Frontal cortex (tissue), 4 donors: ENCODE data around the gene HNRNPDL. TPM values are rescaled to one million over a fixed set of nuclear protein-coding genes. Genes with fewer than 3 reads are reported as not detected.
"Not testable (repeated sequence)": the region's sequence is repeated elsewhere in the genome, so short reads cannot be mapped to it uniquely, and the experiment has no call there.

ENCODE experiments used
- DNase-seq, 2 donors: peaks; one replicate each; pipeline ENCODE4 v3.0.0; 2012; ENCODE audit warnings: low spot score in 2 of 2
- FAIRE-seq: peaks from 2 replicates; lab custom pipeline; 2012; peaks lifted over from hg19 to GRCh38; lab: Jason Lieb, UNC
- small RNA-seq: library from RNA; depleted of rRNA; stranded (forward); fragments of <200 nt; gene quantifications from one replicate; pipeline ENCODE3, GENCODE V24; 2014
- total RNA-seq: library from RNA; depleted of rRNA; stranded (reverse); fragments of >200 nt; gene quantifications from one replicate; pipeline ENCODE4 v1.2.3, GENCODE V29; 2014
- donor health status: control.
- donor health status: control.
- donor health status: control.

HNRNPDL gene
- total RNA-seq, 1 donor from 2014 or later = 314 TPM

DNA sequence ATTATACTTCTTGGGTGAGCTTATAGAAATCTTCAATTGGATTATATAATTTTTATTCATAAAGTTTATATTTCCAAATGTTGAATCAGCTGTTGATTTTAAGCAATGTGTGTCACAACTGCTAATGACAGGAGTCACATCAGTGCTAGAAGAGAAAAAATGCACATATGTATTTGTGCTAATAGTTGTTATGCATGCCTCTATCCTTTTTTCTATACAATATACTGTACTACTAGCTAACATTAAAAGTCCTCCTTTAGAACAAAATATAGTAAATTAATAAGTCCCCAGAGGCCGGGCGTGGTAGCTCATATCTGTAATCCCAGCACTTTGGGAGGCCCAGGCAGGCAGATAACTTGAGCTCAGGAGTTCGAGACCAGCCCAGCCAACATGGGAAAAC, 32.7 kb downstream of the HNRNPDL start:
- no peak for FAIRE-seq
- no peak for DNase-seq

DNA sequence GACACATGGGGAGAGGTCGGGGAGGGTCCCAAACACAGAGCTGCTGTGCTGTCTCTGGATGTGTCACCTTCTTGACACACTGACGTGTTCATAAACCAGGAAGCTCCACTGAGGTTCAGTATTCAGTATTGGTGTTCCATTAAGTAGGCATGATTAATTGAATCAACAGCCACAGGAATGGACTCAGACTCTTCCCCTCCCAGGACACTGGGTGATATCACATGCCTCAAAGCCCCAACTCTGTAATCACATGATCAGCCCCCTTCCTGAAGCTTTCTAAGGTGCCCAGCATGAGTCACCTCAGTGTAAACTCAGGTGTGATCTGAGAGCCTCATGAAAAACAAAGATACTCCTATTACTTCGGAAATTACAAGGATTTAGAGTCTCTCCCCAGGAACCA, 35.4 kb downstream of the HNRNPDL start:
- no peak for DNase-seq
- no peak for FAIRE-seq

DNA sequence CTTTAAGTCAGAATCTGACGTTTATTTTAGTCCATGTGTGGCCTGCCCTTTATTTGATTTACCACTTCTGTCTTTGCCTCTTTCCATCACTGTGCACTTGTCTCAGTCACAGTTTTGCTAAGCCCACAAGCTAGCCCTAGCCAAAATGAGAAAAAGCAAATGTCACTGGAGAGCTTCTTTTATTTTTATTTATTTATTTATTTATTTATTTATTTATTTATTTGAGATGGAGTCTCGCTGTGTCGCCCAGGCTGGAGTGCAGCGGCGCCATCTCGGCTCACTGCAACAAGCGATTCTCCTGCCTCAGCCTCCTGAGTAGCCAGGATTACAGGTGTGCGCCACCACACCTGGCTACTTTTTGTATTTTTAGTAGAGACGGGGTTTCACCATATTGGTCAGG, 40.2 kb downstream of the HNRNPDL start:
- not testable (repeated sequence) for FAIRE-seq, DNase-seq

DNA sequence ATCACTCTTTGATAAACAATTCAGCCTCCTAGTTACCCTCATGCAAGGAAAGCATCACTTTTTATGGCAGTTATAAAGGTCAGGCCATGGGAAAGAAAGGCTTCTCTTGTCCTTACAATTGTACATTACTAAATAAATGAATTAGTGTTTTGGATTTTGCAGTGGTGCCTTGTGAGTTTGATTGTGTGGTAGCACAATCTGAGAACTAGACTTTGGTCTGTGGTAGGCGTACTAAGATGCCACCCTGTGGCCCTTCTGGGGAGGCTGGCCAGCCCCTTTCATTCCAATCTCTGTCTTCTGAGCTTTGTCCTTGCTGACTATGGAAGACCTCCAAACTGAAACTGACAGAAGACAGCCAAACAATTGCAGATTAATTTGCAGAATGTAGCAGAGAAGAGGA, 41.9 kb downstream of the HNRNPDL start:
- DNase-seq (no peak), FAIRE-seq (no peak)

DNA sequence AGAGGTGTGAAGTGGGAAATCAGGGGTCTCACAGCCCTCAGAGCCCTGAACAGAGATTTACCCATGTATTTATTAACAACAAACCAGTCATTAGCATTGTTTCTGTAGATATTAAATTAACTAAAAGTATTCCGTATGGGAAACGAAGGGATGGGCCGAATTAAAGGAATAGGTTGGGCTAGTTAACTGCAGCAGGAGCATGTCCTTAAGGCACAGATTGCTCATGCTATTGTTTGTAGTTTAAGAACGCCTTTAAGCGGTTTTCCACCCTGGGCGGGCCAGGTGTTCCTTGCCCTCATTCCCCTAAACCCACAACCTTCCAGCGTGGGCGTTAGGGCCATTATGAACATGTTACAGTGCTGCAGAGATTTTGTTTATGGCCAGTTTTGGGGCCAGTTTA, 44.0 kb downstream of the HNRNPDL start:
- DNase-seq, FAIRE-seq: not testable (repeated sequence)

DNA sequence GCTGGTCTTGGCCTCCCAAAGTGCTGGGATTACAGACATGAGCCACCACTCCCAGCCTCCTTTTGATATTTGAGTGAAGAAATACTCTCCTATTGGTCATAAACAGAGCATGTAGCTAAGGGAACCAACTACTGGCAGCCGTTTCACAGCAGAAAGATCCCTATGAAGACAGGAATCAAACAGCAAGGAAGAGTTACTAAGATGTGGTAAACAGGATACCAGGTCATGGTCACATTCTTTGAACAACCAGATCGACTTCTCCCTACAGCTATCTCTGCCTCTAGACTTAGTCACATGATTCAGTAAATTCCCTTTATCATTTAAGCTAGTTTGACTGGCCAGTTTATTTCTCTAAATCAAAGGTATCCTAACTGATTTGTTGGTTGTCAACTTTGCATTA, 47.5 kb downstream of the HNRNPDL start:
- no peak for DNase-seq
- FAIRE-seq = no peak

DNA sequence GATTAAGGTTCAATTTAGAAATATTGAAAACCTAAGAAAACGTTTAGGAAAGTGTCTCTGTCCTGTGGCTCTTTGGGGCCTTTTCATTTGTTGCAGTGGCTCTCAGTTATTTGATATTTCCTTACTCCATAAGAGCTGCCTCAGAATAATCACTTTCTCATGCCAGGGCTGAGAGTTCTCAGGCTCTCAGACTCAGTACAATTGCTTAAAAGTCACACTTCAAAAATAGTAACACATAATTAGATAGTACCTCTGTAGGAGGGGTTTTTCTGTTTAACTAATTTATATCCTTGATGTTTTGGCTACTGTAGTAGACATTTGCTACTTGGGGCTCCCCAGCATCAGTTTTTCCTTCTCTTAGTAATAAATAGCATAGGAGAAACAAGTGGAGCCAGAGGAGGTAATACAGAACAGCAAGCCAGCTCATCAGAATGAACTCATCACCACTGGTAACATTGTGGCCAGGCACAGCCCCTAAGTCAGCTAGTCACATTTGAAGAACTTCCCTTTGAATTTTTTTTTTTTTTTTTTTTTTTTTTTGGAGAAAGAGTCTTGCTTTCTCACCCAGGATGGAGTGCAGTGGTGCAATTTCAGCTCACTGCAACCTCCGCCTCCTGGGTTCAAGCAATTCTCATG, 48.5 kb downstream of the HNRNPDL start:
- DNase-seq = no peak
- no peak for FAIRE-seq

DNA sequence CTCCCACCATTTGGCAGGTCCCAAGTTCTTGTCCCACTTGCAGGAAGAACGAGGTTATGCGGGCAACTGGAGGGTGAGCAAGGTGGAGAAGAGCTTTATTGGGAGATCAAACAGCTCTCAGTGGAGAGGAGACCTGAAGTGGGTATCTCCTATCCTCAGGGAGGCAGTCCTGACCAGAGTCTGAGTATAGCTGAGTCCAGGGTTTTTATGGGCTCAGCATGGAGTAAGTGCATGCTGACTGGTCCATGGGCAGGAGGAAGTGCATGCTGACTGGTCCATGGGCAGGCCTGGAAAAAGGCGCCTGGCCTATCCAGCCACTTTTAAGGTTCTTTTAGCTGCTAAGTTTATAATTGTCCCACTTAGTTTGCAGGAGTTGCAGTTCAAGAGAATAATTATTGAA, 49.0 kb downstream of the HNRNPDL start:
- no peak for FAIRE-seq

DNA sequence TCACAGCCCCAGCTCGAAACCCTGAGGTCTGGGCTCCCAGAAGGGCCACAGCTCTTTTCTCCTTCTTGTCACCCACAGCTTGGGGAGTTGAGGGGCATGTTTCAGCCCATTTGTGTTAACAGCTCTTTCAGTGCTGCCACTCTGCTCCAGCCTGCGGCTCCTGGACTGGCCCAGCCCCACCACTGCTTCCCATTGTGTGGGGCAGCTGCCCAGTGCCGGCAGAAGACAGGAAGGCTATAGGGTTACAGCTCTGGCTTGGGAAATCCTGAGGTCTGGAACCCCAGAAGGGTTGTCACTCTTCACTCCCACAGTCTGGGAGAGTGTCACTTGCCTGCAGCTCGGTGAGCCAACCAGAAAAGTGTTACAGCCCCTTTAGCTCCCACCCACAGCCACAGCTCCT, 49.4 kb downstream of the HNRNPDL start:
- no peak for FAIRE-seq

More for the DNA sequence above, 49.0 kb downstream of the HNRNPDL start:
- DNase-seq = no peak

DNA sequence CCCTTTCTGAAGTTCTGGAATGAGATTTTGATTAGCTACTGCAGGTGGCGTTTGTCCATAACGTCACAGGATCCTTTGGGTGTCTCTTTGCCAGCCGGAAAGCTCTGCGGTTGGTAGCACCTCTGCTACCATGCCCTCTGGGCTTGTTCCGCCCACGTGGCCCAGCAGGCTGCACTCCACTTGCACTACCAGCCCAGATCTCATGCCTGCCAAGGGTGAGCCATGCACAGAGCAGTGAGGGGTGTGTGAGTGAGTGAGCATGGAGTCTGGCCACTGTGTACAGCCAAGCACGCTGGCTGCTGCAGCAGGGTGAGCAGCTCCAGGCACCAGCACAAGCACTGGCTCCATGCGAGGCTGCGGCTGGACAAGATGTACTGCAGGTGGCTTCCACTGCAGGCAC, 49.9 kb downstream of the HNRNPDL start:
- FAIRE-seq (no peak), DNase-seq (no peak)

More for the DNA sequence above, 49.4 kb downstream of the HNRNPDL start:
- DNase-seq = no peak

DNA sequence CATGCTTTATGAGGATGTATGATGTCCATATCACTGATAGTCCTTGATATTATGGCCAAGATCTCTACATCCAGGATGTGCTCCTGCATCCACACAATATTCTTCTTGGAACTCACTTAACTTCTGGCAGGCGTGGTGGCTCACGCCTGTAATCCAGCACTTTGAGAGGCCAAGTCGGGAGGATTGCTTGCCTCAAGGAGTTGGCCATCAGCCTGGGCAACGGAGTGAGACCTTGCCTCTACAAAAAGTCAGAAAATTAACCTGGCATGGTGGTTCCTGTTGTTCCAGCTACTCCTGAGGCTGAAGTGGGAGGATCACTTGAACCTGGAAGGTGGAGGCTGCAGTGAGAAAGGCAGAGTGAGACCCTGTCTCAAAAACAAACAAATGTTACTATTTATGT, 54.2 kb downstream of the HNRNPDL start:
- no peak for DNase-seq
- FAIRE-seq = no peak

DNA sequence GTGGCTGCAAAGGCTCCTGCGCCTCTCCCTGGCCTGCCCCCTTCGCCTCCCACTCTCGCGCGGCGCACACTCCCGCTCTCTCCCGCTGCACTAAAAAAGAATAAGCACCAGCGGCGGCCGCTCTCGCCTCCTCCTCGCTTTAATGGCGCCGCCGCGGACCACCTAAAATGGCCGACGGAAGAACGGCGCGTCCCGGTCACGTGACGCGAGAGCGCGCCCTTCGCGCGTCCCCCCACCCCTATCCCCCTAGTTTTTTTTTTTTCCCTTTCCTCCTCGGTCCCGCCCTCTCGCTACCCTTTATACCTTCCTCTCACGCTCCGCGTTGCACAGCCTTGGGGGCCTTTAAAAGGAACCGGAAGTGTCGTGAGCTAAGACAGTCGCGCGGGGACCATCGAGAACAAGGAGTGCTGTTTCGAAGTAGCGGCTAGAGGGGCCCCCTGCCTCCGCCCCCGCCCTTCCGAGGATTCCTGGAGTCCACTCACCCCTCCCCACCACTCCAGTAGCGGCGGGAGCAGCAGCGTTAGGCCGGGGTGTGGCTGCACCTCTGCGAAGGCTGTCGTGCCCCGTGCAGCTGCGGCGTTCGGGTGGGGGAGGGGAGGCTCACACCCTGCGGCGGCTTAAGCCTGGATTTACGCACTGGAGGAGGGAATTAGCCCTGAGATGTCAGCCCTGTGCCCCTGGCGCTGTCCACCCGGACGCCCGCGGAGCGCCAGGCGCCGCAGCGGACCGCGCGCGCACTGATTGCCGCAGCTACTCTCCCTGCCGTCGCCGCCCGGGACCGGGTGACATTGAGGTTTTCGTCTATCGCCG, 56.2 kb downstream of the HNRNPDL start, which contains the start of gene HNRNPD:
TSS of gene HNRNPD (minus strand) at position 176 of the 810 bp plus-strand sequence. CDS start 313 bp downstream, outside the sequence.
- FAIRE-seq (no peak), DNase-seq (peak; percentile 92 to 96)

DNA sequence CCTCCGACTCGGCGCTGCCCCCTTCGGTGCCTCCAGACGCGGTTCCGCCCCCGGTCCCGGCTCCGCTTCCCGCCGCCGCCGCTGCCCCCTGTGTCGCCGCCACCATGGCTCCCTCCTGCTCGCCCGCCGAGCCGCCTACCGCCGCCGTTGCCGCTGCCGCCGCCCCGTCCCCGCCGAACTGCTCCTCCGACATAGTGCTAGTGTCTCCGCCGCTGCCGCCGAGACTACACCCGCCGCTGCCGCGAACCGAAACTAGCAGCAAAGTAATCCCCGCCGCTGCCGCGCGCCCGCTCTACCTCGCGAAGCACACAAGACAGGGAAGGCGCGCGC, 56.8 kb downstream of the HNRNPDL start:
- DNase-seq = peak in 1 of 2 donors; percentile 16
- FAIRE-seq = no peak

Small RNAs within 50 kb of the gene (small RNA-seq; reads per million reads assigned to genes)
- gene RF00150 = not detected

Other genes with a start within 250 kb of the HNRNPDL start
- 49.3 TPM for gene HNRNPD, start 56.5 kb downstream of the HNRNPDL start, total RNA-seq
- gene ENOPH1, start 128 bp upstream of the HNRNPDL start, total RNA-seq = 108 TPM
- gene TMEM150C, start 131.5 kb upstream of the HNRNPDL start, total RNA-seq = 74.2 TPM